Measurements from ENCODE around the gene PQBP1.
"Not testable (repeated sequence)": the region's sequence is repeated elsewhere in the genome, so short reads cannot be mapped to it uniquely, and the experiment has no call there.

The PQBP1 gene

GRCh38 chrX:48897625-48898306 lies at the start of gene PQBP1, which contains the start of gene TIMM17B:
Gene PQBP1, plus strand, starts transcription at chrX:48897930. Its CDS starts 580 bp downstream, at chrX:48898510.
Gene TIMM17B, minus strand, starts transcription at chrX:48897768. Its CDS starts 19 bp downstream, at chrX:48897749.
- in situ Hi-C loops (cut with HindIII; ENCODE audit: low sequenced_read_pairs), result no loop called here

- in situ Hi-C loops (cut with HindIII; ENCODE audit: low sequenced_read_pairs), result no loop called here
Observed at GRCh38 chrX:48848847-48849246, 48.9 kb upstream of the PQBP1 start.

DNA sequence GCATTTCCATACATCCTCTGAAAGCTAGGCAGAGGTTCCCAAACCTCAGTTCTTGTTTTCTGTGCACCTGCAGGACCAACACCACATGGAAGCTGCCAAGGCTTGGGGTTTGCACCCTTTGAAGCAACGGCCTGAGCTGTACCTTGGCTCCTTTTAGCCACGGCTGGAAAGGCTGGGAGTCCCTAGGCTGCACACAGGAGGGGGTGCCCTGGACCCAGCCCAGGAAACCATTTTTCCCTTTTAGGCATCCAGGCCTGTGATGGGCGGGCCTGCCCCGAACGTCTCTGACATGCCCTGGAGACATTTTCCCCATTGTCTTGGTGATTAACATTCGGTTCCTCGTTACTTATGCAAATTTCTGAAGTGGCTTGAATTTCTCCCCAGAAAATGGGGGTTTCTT lies 44.9 kb upstream of the PQBP1 start:
- in situ Hi-C loops (cut with HindIII; ENCODE audit: low sequenced_read_pairs), result no loop called here

- in situ Hi-C loops (cut with HindIII; ENCODE audit: low sequenced_read_pairs), result not testable (repeated sequence)
Observed at GRCh38 chrX:48853494-48853893, 44.2 kb upstream of the PQBP1 start.

GRCh38 chrX:48854121-48854804 lies 43.5 kb upstream of the PQBP1 start:
- in situ Hi-C loops (cut with HindIII; ENCODE audit: low sequenced_read_pairs), result not testable (repeated sequence)

DNA sequence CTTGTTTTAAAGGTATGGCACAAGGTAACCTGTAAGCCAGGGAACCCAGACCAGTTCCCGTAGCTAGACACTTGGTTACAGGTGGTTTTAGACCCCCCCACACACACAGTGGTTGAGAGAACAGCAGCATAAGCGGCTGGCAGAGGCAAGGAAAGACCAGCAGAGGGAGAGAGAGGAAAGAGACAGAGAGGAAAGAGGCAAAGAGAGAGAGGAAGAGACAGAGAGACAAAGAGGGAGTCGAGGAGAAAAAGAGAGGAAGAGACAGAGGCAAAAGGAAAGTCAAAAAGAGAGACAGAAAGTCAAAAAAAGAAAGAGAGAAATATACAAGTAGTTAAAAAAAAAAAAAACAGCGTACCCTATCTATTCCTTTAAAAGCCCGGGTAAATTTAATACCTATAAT lies 42.8 kb upstream of the PQBP1 start:
- in situ Hi-C loops (cut with HindIII; ENCODE audit: low sequenced_read_pairs), result no loop called here

DNA sequence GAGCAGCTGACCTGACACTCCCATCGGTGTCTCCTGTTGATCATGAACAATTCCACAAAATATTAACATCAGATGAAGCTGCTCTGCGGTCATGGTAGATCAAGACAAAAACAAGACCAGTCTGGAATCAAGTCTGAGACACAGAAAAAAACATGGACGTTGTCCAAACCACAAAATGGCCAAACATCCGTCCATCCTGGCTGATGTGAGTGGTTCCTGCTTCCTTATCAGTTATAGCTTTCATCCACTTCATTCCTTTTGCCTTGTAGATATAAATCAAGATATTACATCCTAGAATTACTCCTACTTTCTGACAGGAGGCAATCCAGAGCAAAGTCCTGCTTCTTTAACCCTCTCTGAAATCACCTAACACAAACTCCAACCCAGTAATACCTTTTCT lies 33.5 kb upstream of the PQBP1 start:
- in situ Hi-C loops (cut with HindIII; ENCODE audit: low sequenced_read_pairs), result no loop called here

GRCh38 chrX:48872017-48872416 lies 25.7 kb upstream of the PQBP1 start:
- in situ Hi-C loops (cut with HindIII; ENCODE audit: low sequenced_read_pairs), result not testable (repeated sequence)

DNA sequence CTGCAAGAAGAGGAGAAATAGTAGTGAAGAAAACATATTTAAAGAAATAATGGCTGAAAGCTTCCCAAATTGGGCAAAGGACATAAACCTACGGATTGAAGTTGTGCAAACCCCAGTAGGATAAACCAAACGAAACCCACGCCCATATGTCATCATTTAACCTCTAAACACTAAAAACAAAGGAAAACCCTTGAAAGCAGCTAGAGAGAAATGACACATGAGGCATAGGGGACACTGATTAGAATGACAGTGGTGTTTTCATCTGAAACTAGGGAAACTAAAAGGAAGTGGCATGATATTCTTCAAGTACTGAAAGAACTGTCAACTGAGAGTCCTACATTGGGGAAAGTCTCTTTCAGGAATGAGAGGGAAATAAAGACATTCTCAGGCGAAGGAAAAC lies 20.8 kb upstream of the PQBP1 start:
- in situ Hi-C loops (cut with HindIII; ENCODE audit: low sequenced_read_pairs), result not testable (repeated sequence)

- in situ Hi-C loops (cut with HindIII; ENCODE audit: low sequenced_read_pairs), result no loop called here
Observed at GRCh38 chrX:48883729-48884128, 14.0 kb upstream of the PQBP1 start.

GRCh38 chrX:48886586-48886985 lies 11.1 kb upstream of the PQBP1 start:
- in situ Hi-C loops (cut with HindIII; ENCODE audit: low sequenced_read_pairs), result not testable (repeated sequence)

- in situ Hi-C loops (cut with HindIII; ENCODE audit: low sequenced_read_pairs), result no loop called here
Observed at GRCh38 chrX:48890296-48890925, 7.3 kb upstream of the PQBP1 start.

GRCh38 chrX:48890934-48891401 lies 6.8 kb upstream of the PQBP1 start:
- in situ Hi-C loops (cut with HindIII; ENCODE audit: low sequenced_read_pairs), result no loop called here

DNA sequence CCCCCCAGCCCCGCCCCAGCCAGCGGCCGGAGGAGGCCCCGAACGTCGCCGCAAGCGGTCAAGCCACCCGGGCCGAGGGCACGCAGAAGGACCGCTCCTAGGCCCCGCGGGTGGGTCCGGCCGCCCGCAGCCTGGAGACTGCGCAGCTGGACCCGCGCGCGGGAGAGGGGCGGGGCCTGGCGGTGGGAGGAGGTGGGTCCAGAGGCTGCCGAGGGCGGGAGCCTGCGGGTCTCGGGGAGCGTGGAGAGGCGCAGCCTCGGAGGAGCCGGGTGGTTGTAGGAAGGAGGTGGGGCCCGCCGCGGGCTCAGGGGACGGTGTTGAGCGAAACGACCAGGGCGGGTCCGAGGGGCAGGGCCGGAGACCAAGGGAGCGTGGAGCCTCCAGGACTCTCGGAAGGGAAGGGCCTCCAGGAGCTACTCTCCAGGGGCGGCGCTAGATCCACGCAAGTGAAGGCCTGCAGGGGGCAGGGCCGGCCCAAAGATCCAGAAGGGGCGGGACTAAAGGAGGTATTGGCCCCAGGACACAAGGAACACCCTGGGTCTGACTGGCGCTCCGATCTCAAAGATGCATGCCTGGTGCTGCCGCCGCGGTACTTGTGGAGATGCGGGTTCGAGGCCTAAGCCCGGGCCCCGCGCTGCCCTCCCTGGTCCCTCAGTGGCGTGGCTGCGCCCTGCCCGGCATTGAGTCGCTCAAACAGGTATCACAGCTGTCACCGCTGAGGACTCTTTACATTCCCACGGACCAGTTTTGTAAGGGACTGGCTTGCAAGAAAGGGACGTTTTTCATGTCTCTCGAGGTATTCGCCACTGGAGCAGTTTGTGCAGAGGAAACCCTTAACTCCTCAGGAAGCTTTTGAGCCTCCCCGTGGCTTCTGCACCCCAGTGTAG lies 6.1 kb upstream of the PQBP1 start:
- in situ Hi-C loops (cut with HindIII; ENCODE audit: low sequenced_read_pairs), result no loop called here

DNA sequence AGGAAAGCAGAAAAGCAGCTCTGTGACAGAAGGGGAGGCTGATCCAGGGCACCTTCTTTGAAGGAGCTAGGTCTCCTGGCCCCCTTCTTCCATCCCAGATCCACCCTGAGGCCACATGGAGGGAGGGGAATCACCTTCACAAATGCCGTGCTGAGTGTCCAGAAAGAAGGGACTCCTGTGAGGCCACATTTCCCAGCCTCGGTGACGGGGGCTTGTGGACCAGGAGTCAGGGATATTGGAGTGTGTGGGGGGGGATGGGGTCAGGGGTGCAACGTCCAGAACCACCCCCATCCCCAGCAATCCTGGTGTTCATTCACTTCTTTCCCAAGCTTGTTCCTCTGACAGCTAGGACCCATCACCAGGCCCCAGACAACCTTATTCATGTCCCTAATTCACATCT lies 4.8 kb upstream of the PQBP1 start:
- in situ Hi-C loops (cut with HindIII; ENCODE audit: low sequenced_read_pairs), result no loop called here

DNA sequence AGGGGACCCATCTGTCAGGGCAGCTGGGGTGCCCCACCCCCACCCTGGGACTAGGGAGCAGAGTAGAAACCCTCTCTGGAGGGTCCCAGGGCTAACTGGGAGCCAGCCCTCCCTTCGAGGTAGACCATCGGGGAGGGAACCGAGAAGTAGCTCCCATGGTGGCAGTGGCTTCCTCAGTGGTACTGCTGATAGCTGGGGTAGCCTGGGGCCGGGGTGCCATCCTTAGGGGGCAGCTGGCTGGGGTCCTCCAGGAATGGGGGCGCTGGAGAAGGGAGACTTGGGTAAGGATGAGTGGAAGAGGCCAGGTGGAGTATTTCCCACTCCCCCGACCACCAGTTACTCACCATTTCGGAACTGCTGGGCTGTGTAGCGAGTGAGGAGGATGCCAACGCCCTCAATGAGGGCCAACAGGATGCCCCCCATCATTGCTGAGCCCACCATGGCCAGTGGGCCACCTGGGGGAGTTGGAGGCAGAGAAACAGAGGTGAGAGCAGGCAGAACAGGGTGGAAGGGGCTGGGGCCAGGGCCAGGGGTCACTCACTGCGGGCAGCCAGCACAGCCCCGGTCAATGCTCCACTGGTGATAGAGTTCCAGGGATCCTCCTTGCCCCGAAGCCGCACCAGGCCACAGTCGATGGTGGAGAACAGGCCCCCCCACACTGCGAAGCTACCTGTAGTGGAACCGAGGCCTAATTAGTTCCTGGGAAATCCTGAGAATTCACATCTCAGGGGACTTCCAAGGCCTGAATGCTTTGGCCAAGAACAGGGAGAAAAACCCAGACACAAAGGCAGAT lies 4.0 kb upstream of the PQBP1 start:
- in situ Hi-C loops (cut with HindIII; ENCODE audit: low sequenced_read_pairs), result no loop called here

GRCh38 chrX:48894891-48895290 lies 2.8 kb upstream of the PQBP1 start:
- in situ Hi-C loops (cut with HindIII; ENCODE audit: low sequenced_read_pairs), result no loop called here

- in situ Hi-C loops (cut with HindIII; ENCODE audit: low sequenced_read_pairs), result no loop called here
Observed at GRCh38 chrX:48896611-48897011, 1.1 kb upstream of the PQBP1 start.

- in situ Hi-C loops (cut with HindIII; ENCODE audit: low sequenced_read_pairs), result no loop called here
Observed at GRCh38 chrX:48897157-48897624, 539 bp upstream of the PQBP1 start.

GRCh38 chrX:48899078-48899410 lies 1.3 kb downstream of the PQBP1 start:
- in situ Hi-C loops (cut with HindIII; ENCODE audit: low sequenced_read_pairs), result no loop called here
